Skeletal muscle tissue (tissue), 4 donors: ENCODE results near the gene TMEM52. TPM values are rescaled to one million over a fixed set of nuclear protein-coding genes. Genes with fewer than 3 reads are reported as not detected.

Experiments
- H3K27ac ChIP-seq: one replicate; pipeline ENCODE4 v1.7.0; 2013; ENCODE audit warnings: mild to moderate bottlenecking, low read depth, low read length, inconsistent platforms
- H3K27me3 ChIP-seq, 3 donors: one replicate each; pipeline ENCODE4 v1.7.0; 2013; ENCODE audit warnings: low read length in 3 of 3; ENCODE audit not compliant: control insufficient read depth in 3 of 3, insufficient read depth in 3 of 3
- H3K36me3 ChIP-seq, 3 donors: one replicate each; pipeline ENCODE4 v1.7.0; 2013; ENCODE audit warnings: low read length in 3 of 3; ENCODE audit not compliant: control insufficient read depth in 3 of 3, insufficient read depth in 3 of 3
- H3K4me1 ChIP-seq, 3 donors: one replicate each; pipeline ENCODE4 v1.7.0; 2013; ENCODE audit warnings: low read length in 3 of 3, mild to moderate bottlenecking in 3 of 3; ENCODE audit not compliant: control insufficient read depth in 3 of 3, insufficient read depth in 3 of 3
- H3K4me3 ChIP-seq, 3 donors: one replicate each; pipeline ENCODE4 v1.7.0; 2013; ENCODE audit warnings: low read length in 3 of 3
- H3K9ac ChIP-seq, 3 donors: one replicate each; pipeline ENCODE4 v1.7.0; 2013; ENCODE audit warnings: low read length in 3 of 3, mild to moderate bottlenecking in 3 of 3, moderate library complexity in 2 of 3, low read depth in 1 of 3
- H3K9me3 ChIP-seq, 3 donors: one replicate each; pipeline ENCODE4 v1.7.0; 2013; ENCODE audit warnings: low read length in 3 of 3; ENCODE audit not compliant: control insufficient read depth in 3 of 3
- total RNA-seq: library from RNA; depleted of rRNA; stranded (reverse); fragments of >200 nt; gene quantifications from one replicate; pipeline ENCODE4 v1.2.3, GENCODE V29; 2014
- donor health status: Osteomylitis.

The TMEM52 gene
- total RNA-seq, 1 donor from 2014 or later: 21.9 TPM

GRCh38 chr1:1895060-1895418 lies 24.0 kb downstream of the TMEM52 start:
- no peak overlapping the region for H3K27ac ChIP-seq
- H3K4me1 ChIP-seq: peaks cover 24 to 44% (median 40%) of the 10 kb centered on the region in 3 donors
- H3K27me3 ChIP-seq: peaks cover 4 to 13% (median 10%) of the 10 kb centered on the region in 3 donors
- H3K36me3 ChIP-seq: no peaks in the 10 kb centered on the region
- H3K4me3 ChIP-seq: peak overlapping the region in 2 of 3 donors; percentile 3 to 46
- no peaks in the 10 kb centered on the region for H3K9me3 ChIP-seq
- H3K9ac ChIP-seq: peak overlapping the region; percentile 32 to 62 (median 51)

- Histone ChIP-seq H3K9me3 (no peaks in the 10 kb centered on the region), H3K27me3 (peaks cover 4 to 13% (median 10%) of the 10 kb centered on the region in 3 donors), H3K9ac (peak overlapping the region; percentile 32 to 62 (median 51)), H3K4me1 (peaks cover 24 to 44% (median 40%) of the 10 kb centered on the region in 3 donors), H3K36me3 (no peaks in the 10 kb centered on the region), H3K27ac (no peak overlapping the region), H3K4me3 (peak overlapping the region in 2 of 3 donors; percentile 3 to 46)
Observed at GRCh38 chr1:1894354-1895059, 24.6 kb downstream of the TMEM52 start.

- H3K4me3 ChIP-seq: no peak overlapping the region
- peaks cover 28 to 49% (median 40%) of the 10 kb centered on the region in 3 donors for H3K4me1 ChIP-seq
- no peak overlapping the region for H3K27ac ChIP-seq
- H3K9me3 ChIP-seq: no peaks in the 10 kb centered on the region
- H3K27me3 ChIP-seq: peaks cover 4 to 11% (median 10%) of the 10 kb centered on the region in 3 donors
- H3K36me3 ChIP-seq: no peaks in the 10 kb centered on the region
- peak overlapping the region in 2 of 3 donors; percentile 32 to 62 for H3K9ac ChIP-seq
Observed at GRCh38 chr1:1893997-1894353, 25.1 kb downstream of the TMEM52 start.

GRCh38 chr1:1893291-1893985 lies 25.6 kb downstream of the TMEM52 start:
- Histone ChIP-seq H3K4me3 (no peak overlapping the region), H3K27ac (no peak overlapping the region), H3K9ac (peak overlapping the region in 2 of 3 donors; percentile 33 to 50), H3K27me3 (peaks cover 4 to 11% (median 10%) of the 10 kb centered on the region in 3 donors), H3K9me3 (no peaks in the 10 kb centered on the region), H3K4me1 (peaks cover 33 to 54% (median 44%) of the 10 kb centered on the region in 3 donors), H3K36me3 (no peaks in the 10 kb centered on the region)

GRCh38 chr1:1892763-1893120 lies 26.3 kb downstream of the TMEM52 start:
- Histone ChIP-seq H3K9ac (peak overlapping the region in 2 of 3 donors; percentile 80 to 93), H3K27ac (peak overlapping the region; percentile 76), H3K4me1 (peaks cover 38 to 57% (median 48%) of the 10 kb centered on the region in 3 donors), H3K4me3 (peak overlapping the region in 2 of 3 donors; percentile 86 to 87), H3K36me3 (no peaks in the 10 kb centered on the region), H3K9me3 (no peaks in the 10 kb centered on the region), H3K27me3 (peaks cover 4 to 11% (median 10%) of the 10 kb centered on the region in 3 donors)

GRCh38 chr1:1892079-1892762 lies 26.9 kb downstream of the TMEM52 start:
- Histone ChIP-seq H3K27me3 (peaks cover 4 to 11% (median 10%) of the 10 kb centered on the region in 3 donors), H3K4me3 (peak overlapping the region; percentile 68 to 87 (median 86)), H3K9me3 (no peaks in the 10 kb centered on the region), H3K36me3 (no peaks in the 10 kb centered on the region), H3K27ac (peak overlapping the region; percentile 76), H3K4me1 (peaks cover 43 to 57% (median 50%) of the 10 kb centered on the region in 3 donors), H3K9ac (peak overlapping the region; percentile 80 to 93 (median 81))

- H3K36me3 ChIP-seq: no peaks in the 10 kb centered on the region
- H3K4me3 ChIP-seq: peak overlapping the region; percentile 68 to 87 (median 86)
- H3K27ac ChIP-seq: peak overlapping the region; percentile 76
- peaks cover 4 to 11% (median 10%) of the 10 kb centered on the region in 3 donors for H3K27me3 ChIP-seq
- H3K9me3 ChIP-seq: no peaks in the 10 kb centered on the region
- peaks cover 47 to 57% (median 50%) of the 10 kb centered on the region in 3 donors for H3K4me1 ChIP-seq
- peak overlapping the region; percentile 80 to 93 (median 81) for H3K9ac ChIP-seq
Observed at GRCh38 chr1:1891349-1892078, 27.6 kb downstream of the TMEM52 start.

GRCh38 chr1:1890506-1891348 lies 28.4 kb downstream of the TMEM52 start, which contains the start of gene GNB1:
TSS of gene GNB1 (minus strand) at chr1:1891087. CDS start at chr1:1825453, 65,634 bp downstream.
- Histone ChIP-seq H3K9me3 (no peaks in the 10 kb centered on the region), H3K4me1 (peaks cover 49 to 56% (median 50%) of the 10 kb centered on the region in 3 donors)

More at GRCh38 chr1:1890506-1891348, 28.4 kb downstream of the TMEM52 start, which contains the start of gene GNB1:
- H3K4me3 ChIP-seq: peak within 1 kb of the TSS; percentile 69 to 87 (median 86)
- H3K27me3 ChIP-seq: peaks cover 1 to 8% (median 7%) of the 10 kb centered on the region in 3 donors
- no peaks in the 10 kb centered on the region for H3K36me3 ChIP-seq
- peak within 1 kb of the TSS; percentile 80 to 93 (median 81) for H3K9ac ChIP-seq
- H3K27ac ChIP-seq: peak within 1 kb of the TSS; percentile 76
